Muscle of arm (tissue), 12 donors: ENCODE data around the gene PLA2G2A. TPM values are rescaled to one million over a fixed set of nuclear protein-coding genes. Genes with fewer than 3 reads are reported as not detected.

ENCODE experiments used
- DNase-seq: peaks from one replicate; pipeline ENCODE4 v3.0.0-alpha.2; 2013
- polyA plus RNA-seq, 12 donors: library from polyadenylated mRNA; unstranded; fragments of 120-200 nt; gene quantifications; one replicate each; pipeline ENCODE4 v1.2.1, GENCODE V29; 2013; ENCODE audit not compliant: insufficient read length in 12 of 12

PLA2G2A gene
- polyA plus RNA-seq, 12 donors, result 0.34 to 10.4 (median 1.3) TPM; not detected in 2

DNA sequence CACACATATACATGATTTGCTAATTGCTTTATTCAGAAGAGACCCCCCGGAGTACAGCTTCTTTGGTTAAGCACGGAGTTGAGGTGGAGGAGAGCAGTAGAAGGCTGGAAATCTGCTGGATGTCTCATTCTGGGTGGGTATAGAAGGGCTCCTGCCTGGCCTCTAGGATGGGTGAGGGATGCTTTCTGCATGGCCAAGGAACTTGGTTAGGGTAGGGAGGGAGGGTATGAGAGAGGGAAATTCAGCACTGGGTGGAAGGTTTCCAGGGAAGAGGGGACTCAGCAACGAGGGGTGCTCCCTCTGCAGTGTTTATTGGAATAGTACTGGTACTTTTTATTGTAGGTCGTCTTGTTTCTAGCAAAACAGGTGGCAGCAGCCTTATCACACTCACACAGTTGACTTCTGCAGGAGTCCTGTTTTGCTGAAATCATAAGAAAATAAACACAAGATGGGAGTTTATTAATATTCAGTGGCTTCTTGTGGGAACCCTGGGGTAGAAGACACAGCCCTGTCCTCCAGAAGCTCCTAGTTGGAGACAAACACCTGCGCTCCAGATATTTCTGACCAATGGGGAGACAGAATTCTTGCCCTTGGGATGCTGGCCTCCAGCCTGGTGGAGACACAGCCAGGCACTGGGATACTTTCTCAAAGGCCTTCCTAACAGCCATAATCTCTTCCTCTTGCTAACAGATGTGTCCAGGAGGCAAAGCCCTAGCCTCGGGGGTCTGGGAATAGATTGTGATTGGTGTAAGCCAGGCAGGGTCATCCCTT lies 3.8 kb downstream of the PLA2G2A start:
- no peak for DNase-seq

DNA sequence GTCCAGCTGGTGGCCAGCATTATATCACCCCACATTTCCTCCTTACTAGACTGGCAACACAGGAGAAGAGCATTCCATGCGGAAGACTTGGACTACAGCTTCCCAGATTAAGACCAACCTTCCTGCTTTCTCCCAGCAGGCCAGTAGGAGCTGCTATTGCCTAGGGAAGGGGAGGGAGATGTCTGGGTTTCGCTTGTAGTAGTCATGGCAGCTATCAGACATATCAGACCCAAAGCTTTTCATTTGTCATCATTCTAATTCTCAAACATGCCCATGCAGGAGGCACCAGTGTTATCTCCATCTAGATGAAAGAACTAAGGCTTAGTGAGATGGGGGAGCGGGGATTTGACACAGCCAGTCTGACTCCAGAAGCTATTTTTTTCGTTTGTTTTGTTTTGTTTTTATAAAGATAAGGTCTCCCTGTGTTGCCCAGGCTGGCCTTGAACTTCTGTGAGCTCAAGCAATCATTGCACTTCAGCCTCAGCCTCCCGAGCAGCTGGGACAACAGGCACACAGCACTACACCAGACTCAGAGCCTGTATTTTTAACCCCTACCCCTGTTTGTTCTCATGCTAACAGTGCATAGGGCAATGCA lies 4.5 kb downstream of the PLA2G2A start:
- peak; percentile 14 for DNase-seq

GRCh38 chr1:19973616-19974015 lies 5.8 kb downstream of the PLA2G2A start:
- DNase-seq, result no peak

DNA sequence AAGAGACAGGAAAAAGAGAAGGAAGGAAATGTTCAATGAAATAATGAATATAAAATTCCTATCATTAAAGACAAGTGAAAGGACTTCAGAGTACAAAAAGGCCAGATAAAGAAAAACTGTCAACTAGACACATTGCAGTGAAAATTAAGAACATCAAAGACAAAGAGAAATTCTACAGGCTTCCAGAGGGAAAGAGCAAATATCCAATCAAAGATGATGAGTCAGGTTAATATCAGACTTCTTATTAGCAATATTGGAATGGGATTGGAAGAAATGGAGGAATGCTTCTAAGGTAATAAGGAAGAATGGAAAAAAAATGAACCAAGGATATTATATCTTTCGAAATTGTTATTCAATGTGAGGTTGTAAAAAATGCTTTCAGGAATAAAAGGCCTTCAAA lies 7.8 kb downstream of the PLA2G2A start:
- no peak for DNase-seq

GRCh38 chr1:19969898-19970660 lies 9.3 kb downstream of the PLA2G2A start:
- DNase-seq, result no peak

GRCh38 chr1:19967808-19968207 lies 11.6 kb downstream of the PLA2G2A start:
- peak; percentile 5 for DNase-seq

DNA sequence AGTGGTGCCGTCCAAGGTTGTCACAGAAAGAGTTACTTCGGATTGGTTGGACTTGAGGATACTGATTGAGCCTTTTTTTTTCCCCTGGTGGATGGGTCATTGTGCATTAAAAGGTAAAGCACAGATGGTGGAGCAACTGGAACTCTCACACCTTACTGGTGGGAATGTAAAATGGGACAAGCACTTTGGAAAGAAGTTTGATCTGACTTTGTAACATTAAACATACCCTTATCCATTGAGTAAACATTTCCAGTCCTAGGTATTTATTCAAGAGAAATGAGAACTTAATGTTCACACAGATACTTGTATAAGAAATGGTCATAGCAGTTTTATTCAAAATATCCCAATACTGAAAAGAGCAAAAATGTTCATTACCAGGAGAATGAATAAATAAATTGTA lies 14.9 kb downstream of the PLA2G2A start:
- no peak for DNase-seq

DNA sequence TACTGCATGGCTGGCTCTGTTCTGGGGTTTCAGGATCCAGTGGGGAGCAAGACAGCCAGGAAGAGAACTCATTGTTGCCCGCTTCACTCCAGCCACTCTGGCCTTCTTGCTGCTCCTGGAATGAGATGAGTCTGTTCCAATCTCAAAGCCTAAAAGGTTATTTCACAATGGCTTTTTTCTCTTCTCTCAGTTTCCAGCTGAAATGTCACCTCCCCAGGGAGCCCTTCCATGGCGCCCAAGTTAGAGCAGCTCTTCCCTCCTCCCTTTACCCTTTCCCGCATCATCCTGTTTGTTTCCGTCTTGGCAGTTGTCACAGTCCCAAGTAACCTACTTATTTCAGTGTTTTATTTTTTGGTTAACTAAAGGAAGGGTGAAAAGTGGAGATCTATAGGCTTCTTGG lies 15.8 kb downstream of the PLA2G2A start:
- no peak for DNase-seq

DNA sequence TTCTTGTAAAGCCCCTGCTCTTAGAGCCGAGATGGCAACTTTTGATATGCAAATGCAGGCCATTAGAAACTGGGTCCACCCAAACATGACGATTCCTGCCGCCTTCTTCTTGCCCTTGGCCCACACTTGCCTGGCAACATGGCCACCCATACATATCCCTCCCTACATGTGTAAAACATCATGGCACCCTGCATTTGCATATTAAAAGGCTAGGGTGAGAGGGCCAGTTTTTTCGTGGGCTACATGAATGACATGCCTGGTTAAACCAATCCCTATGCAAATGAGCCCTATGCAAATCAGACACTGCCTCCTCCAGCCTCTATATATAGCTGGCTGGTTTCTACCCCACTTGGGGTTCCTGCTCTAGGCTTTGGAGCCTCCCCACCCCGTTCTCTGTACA lies 18.8 kb downstream of the PLA2G2A start:
- no peak for DNase-seq

- no peak for DNase-seq
These were observed 21.6 kb downstream of the PLA2G2A start for GRCh38 chr1:19957779-19958178.

DNA sequence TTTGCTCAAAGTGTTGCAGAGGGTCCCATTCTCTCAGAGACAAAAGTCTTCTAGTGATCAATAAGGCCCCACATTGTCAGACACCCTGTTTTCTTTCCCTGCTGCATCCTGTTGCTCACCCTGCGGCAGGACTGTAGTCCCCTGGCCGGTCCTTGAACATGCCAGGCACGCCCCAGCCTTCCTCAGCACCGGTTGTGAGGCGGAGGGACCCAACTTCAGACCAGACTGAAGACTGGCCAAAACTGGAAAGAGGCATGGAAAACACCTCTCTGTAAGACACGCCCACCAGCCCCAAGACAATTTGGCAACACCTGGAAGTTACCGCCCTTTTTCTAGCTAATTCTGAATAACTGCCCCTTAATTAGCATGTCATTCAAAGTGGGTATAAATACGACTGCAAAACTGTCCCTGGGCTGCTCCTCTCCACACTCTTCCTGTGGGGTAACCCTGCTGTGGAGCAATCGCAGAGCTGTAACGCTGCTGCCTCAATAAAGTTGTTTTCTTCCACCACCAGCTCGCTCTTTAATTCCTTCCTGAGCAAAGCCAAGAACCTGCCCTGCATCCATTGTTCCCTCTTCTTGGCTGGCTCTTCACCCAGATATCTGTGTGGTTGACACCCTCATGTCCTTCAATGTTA lies 23.8 kb downstream of the PLA2G2A start:
- DNase-seq, result no peak

- DNase-seq, result no peak
These were observed 25.4 kb downstream of the PLA2G2A start for GRCh38 chr1:19954059-19954458.

GRCh38 chr1:19949016-19949415 lies 30.4 kb downstream of the PLA2G2A start:
- DNase-seq, result no peak

DNA sequence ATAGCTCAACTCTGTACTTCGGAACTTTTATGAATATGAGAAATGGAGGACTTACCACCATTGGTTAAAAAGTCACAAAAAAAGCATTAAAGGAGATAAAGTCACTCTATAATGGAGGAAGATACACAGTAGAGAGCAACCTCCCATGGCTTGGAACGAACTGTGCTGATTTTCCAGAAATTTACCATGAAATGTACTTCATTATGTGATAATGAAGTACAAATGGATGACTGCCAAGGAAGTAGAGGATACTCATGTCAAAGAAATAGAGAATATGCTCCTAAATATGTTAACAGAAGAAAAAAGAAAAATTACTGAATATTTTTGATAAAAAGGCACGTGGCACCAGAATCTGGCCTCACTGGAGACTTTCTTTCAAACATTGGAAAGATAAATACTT lies 32.4 kb downstream of the PLA2G2A start:
- DNase-seq, result no peak

DNA sequence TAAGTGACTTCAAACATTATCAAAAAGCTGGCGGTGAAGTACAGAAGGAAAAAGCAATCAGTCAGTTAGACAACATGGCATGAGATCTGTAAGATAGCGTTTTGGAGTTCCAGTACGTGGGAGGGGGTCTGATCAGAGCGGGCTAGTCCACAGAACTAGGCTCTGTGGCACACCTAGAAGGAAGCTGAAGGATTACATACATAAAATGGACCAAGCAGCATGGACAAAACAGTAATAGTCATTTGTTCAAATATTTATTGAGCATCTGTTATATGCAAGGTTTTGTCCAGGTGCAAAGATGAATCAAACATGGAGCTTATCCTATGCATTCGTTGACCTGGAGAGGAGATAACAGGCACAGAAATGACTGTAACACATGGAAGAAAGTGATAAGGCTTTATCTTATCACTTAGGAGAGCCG lies 33.1 kb downstream of the PLA2G2A start:
- no peak for DNase-seq

DNA sequence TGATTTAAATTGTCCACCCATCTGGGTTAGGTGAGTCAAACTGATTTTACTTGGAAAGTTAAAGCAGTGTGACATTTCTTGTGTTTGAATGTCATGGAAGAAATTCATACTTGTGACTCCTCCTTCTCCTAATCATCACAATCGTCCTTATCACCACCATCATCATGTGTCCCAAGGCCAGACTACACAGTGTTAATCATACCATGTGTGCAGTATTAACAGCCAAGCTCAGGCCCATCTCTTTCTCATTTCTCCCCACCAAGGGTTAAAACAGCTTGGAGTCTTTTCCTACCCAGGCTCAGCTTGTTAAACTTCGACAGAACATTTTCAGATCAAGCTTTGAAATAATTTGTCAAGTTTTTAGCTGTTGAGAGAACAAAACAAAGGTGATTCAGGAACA lies 33.5 kb downstream of the PLA2G2A start:
- DNase-seq, result no peak

- DNase-seq, result no peak
These were observed 36.8 kb downstream of the PLA2G2A start for GRCh38 chr1:19942657-19943056.

- DNase-seq, result no peak
These were observed 37.3 kb downstream of the PLA2G2A start for GRCh38 chr1:19942088-19942487.

GRCh38 chr1:19941206-19941568 lies 38.2 kb downstream of the PLA2G2A start:
- DNase-seq, result no peak

GRCh38 chr1:19940486-19941205 lies 38.8 kb downstream of the PLA2G2A start:
- DNase-seq, result no peak

GRCh38 chr1:19938472-19938871 lies 40.9 kb downstream of the PLA2G2A start:
- no peak for DNase-seq
